LNCAP (cell line): ENCODE data around the gene TRAK1.

Source experiments
- TF ChIP-seq, protein P1 (sequence below): fragments of 450-650 bp; IDR thresholded peaks from 2 replicates; pipeline ENCODE4 v1.5.1; 2017; ENCODE audit warnings: mild to moderate bottlenecking

The TRAK1 gene

DNA sequence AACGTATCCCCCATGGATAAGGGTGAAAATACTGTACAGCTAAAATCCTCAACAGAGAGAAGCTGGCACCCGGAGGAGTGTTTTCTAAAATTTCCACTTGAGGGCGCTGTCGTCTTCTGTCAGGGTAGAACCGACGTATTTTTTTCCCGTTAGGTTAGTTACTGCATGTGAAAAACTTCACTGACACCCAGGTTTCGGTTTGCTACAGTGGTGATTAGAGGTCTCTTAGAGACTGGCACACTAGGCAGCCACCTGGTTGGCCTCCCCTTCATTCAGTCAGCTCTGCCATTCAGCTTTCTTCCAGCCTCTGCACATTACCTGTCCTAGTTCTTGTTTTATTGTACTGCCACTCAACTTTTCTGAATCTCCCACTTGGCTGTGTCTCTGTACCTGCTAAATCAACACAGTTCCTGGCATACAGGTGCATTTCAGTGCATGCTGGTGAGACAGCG is 156.4 kb downstream of the TRAK1 start:
- TF ChIP-seq, protein P1, sequence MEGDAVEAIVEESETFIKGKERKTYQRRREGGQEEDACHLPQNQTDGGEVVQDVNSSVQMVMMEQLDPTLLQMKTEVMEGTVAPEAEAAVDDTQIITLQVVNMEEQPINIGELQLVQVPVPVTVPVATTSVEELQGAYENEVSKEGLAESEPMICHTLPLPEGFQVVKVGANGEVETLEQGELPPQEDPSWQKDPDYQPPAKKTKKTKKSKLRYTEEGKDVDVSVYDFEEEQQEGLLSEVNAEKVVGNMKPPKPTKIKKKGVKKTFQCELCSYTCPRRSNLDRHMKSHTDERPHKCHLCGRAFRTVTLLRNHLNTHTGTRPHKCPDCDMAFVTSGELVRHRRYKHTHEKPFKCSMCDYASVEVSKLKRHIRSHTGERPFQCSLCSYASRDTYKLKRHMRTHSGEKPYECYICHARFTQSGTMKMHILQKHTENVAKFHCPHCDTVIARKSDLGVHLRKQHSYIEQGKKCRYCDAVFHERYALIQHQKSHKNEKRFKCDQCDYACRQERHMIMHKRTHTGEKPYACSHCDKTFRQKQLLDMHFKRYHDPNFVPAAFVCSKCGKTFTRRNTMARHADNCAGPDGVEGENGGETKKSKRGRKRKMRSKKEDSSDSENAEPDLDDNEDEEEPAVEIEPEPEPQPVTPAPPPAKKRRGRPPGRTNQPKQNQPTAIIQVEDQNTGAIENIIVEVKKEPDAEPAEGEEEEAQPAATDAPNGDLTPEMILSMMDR, result peak; percentile 84

GRCh38 chr3:42250761-42251160 is 159.6 kb downstream of the TRAK1 start:
- TF ChIP-seq, protein P1, result no peak

GRCh38 chr3:42254566-42254965 is 163.4 kb downstream of the TRAK1 start:
- TF ChIP-seq, protein P1, result no peak

GRCh38 chr3:42256135-42256819 is 165.1 kb downstream of the TRAK1 start:
- TF ChIP-seq, protein P1, result no peak

- TF ChIP-seq, protein P1, result no peak
Measured at GRCh38 chr3:42257007-42257406, 165.8 kb downstream of the TRAK1 start.

DNA sequence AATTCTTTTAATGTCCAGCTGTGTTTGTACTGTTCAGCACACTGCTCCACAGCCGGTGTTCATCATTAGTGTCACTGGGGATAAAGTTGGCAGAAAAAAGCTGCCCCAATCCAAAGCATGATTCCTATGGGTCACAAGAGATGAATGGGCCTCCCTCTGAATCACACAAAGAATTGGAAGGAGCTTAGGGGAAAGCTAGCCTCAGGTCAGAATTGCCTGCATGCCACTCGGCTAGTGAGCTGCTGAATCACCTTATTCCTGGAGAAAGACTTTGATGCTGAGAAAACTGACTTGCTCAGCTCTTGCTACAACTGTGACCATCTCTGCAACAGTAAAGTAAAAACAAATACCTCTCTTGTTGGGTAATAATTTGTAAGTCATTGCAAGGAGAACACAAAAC is 171.4 kb downstream of the TRAK1 start:
- TF ChIP-seq, protein P1, result no peak

DNA sequence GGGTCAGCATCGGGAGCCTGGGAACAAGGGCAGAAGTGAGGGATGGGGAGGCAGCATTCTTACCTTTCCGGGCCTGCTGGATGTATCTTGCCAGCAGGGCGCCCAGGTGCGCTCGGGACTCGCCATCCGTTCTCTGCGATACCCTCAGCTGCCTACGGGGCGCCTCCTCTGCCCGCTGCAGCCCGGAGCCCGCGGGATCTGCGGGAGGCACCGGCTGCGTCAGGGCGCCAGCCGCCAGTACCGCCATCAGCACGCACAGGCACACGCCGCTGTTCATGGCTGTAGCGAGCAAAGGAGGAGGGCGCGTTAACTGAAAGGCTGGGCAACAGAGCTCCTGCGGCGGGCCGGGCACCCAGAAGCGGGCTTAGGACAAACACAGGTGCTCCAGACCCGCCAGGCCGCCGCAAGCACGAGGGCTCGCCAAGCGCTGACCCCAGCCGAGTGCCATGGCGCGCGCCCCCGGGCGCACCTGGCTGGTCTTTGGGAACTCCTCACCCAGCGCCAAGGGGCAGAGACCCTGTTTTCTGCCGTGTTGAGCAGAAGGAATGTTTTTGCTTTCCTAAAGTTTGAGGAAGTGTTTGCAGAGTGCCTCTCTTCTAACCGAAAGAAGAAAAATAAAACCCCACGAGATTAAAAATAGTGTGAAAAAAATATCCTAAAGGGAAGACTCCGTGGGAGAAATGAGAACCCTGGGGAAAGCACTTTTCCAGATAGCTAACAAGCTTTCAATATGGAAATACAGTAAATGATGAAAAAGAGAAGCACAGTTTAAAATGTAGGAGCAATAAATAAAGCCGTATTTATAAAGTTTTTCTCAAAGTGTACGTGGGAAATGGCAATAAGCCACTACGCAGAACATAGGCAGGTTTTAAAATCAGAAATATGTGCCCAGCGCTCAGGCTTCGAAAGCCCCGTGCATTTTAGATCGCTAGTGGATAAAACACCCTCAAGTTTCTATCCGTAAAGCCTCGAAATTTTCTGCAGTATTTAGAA is 172.5 kb downstream of the TRAK1 start:
- TF ChIP-seq, protein P1, result no peak
